HUES6 (cell line): ENCODE measurements around the gene PALLD.

Experiments
- H3K27ac ChIP-seq: 2 replicates; pipeline ENCODE4 v1.7.0; 2013; ENCODE audit warnings: low read depth, mild to moderate bottlenecking, low read length, inconsistent platforms
- H3K27me3 ChIP-seq: 2 replicates; pipeline ENCODE4 v1.6.1; 2013; ENCODE audit warnings: low read length; ENCODE audit not compliant: control insufficient read depth, insufficient read depth
- H3K36me3 ChIP-seq: 2 replicates; pipeline ENCODE4 v1.6.1; 2013; ENCODE audit warnings: low read length; ENCODE audit not compliant: control insufficient read depth, insufficient read depth
- H3K4me1 ChIP-seq: 2 replicates; pipeline ENCODE4 v1.6.1; 2013; ENCODE audit warnings: low read length; ENCODE audit not compliant: control insufficient read depth, insufficient read depth
- H3K4me3 ChIP-seq: 2 replicates; pipeline ENCODE4 v1.5.1; 2013; ENCODE audit warnings: low read depth, low read length
- H3K9ac ChIP-seq: one replicate; pipeline ENCODE4 v1.6.1; 2013; ENCODE audit warnings: mild to moderate bottlenecking, low read length
- H3K9me3 ChIP-seq: 2 replicates; pipeline ENCODE4 v1.6.1; 2013; ENCODE audit warnings: low read depth, low read length; ENCODE audit not compliant: control insufficient read depth, insufficient read depth

Gene PALLD

DNA sequence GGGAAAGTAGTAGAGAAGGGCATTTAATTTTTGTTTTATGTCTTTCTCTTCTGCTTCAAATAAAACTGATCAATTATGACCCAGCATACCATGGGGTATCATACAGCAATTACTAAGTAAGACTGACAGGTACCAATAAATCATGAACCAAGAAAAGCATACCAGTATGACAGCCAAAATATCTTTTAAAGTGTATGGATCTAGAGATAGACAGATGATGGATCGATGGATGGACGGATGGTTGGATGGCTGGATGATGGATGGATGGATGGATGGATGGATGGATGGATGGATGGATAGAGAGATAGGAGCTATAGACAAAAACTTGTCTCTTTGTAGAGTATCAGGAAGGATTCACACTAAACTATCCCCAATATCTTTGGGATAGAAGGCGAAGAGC lies 18.0 kb upstream of the PALLD start:
- H3K27ac ChIP-seq: no peak overlapping the region
- no peak overlapping the region for H3K4me3 ChIP-seq
- H3K4me1 ChIP-seq: no peaks in the 10 kb centered on the region
- H3K9me3 ChIP-seq: no peaks in the 10 kb centered on the region
- no peak overlapping the region for H3K9ac ChIP-seq
- H3K36me3 ChIP-seq: no peaks in the 10 kb centered on the region
- peaks cover 8% of the 10 kb centered on the region; the same call in 1 of the 2 replicates for H3K27me3 ChIP-seq

DNA sequence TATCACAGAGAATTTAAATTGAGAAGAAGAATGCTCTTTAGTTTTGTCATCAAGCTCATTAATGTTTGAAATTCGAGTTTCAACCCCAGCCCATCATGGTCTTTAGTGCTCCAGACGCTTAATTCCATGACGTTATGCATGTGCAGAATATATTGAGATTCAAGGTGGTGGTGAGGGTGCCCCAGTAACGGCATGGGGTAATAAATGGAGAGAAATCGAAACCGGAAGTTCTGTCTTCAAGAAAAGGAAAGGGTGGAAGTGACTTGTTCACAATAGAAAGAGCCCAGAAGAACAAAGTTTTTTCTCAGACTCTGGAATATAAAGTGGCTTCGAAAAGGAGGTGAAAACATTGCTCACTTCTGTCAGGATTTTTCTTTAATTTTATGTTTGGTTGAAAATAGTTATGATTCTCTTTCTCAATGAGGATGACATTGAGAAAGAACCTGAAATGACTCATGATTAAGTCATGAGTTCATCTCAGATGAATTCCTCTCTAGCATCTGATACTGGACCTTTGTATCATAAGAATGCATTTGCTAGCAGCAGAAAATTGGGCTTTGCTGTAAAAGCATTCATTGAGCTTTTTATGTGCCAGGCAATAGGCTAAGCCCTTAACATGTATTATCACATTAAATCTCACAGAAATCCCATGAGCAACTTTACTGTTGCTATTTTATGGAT lies 15.8 kb upstream of the PALLD start:
- Histone ChIP-seq H3K9ac (no peak overlapping the region), H3K4me3 (peak overlapping the region; percentile 80), H3K9me3 (no peaks in the 10 kb centered on the region), H3K36me3 (no peaks in the 10 kb centered on the region), H3K4me1 (no peaks in the 10 kb centered on the region), H3K27me3 (peaks cover 8% of the 10 kb centered on the region; the same call in 1 of the 2 replicates), H3K27ac (no peak overlapping the region)

DNA sequence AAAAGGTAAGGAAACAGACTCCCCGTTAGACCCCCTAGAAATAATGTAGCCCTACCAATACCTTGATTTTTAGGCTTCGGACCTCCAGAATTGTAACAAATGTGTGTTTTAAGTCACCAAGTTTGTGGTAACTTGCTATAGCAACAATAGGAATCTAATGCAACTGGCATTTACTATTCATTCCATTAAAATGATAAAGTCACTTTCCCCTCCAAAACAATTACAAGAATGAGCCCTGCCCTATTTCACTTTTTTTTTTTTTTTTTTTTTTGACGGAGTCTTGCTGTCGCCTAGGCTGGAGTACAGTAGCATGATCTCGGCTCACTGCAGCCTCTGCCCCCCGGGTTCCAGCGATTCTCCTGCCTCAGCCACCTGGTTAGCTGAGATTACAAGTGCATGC lies 13.0 kb upstream of the PALLD start:
- no peaks in the 10 kb centered on the region for H3K9me3 ChIP-seq
- H3K27me3 ChIP-seq: peaks cover 7% of the 10 kb centered on the region; the same call in 1 of the 2 replicates
- H3K9ac ChIP-seq: no peak overlapping the region
- no peaks in the 10 kb centered on the region for H3K36me3 ChIP-seq
- no peak overlapping the region for H3K27ac ChIP-seq
- H3K4me1 ChIP-seq: no peaks in the 10 kb centered on the region
- H3K4me3 ChIP-seq: no peak overlapping the region

DNA sequence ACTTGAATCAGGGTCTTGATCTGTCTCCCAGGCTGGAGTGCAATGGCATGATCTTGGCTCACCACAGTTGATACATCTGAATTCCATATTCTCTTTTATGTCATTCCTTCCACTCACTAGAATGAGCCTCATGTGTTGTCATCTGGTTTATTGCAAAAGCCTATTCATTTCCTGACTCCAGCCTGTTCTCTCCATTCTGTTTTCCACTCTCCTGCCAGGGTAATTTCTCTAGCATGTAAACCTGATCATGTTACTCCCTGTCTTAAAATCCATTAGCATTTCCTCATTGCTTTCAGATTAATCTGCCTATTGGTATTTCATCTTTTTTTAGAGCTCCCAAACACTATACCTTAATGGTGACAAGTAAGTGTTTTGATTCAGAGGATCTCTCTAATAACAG lies 12.2 kb upstream of the PALLD start:
- Histone ChIP-seq H3K36me3 (no peaks in the 10 kb centered on the region), H3K4me3 (no peak overlapping the region), H3K9ac (no peak overlapping the region), H3K4me1 (no peaks in the 10 kb centered on the region), H3K27me3 (peaks cover 5% of the 10 kb centered on the region; the same call in 1 of the 2 replicates), H3K9me3 (no peaks in the 10 kb centered on the region), H3K27ac (no peak overlapping the region)

DNA sequence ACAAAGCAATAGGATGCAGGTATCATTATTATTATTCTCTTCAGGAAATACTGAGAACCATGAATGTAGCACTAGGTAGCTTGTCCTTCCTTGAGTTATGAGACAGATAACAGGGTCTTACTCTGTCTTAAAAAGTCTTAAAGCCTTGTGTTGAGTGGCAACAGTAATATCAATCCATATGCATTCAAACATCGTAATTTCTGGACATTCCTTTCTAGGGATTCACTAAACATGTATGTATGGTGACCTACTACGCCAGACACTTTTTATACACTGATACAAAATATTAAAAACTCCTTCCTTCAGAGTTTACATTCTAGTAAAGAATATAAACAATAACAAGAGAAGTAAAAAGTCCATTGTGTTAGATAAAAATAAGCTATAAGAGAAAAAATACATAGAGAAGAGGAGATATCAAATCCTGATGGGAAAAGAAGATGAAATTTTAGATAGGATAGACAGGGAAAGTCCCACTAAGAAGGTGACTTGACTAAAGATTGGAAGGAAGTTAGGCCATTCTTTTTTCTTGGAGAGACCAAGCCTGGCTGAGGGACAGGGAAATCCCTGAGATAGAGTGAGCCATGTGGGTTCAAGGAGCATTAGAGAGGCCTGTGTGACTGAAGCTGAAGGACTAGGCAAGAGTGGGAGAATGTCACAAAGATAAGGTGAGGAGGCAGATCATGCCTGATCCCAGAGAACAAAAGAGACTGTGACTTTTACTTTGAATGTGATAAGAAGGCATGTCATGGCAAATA lies 11.5 kb upstream of the PALLD start:
- Histone ChIP-seq H3K36me3 (no peaks in the 10 kb centered on the region), H3K27ac (no peak overlapping the region), H3K9ac (no peak overlapping the region), H3K4me1 (no peaks in the 10 kb centered on the region), H3K9me3 (no peaks in the 10 kb centered on the region), H3K27me3 (no peaks in the 10 kb centered on the region), H3K4me3 (no peak overlapping the region)

DNA sequence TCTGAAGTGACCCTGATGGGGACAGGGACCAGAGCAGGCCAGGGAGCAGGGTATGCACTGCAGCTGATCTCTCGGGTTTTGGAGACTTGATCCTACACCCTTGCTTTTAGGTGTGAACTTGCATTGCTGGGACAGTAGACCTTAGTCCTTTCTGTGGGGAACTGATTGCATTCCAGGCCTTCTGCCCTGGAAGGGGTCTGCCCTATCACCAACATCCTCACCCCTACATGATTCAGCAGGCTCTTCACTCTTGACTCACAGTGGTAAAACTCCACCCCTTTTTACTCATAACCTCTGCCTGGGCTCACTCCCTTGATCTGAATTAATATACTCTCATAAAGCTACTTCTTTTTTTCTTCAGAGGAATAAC lies 10.0 kb upstream of the PALLD start:
- Histone ChIP-seq H3K4me3 (no peak overlapping the region), H3K36me3 (no peaks in the 10 kb centered on the region), H3K9me3 (no peaks in the 10 kb centered on the region), H3K9ac (no peak overlapping the region), H3K4me1 (no peaks in the 10 kb centered on the region), H3K27me3 (no peaks in the 10 kb centered on the region), H3K27ac (no peak overlapping the region)

DNA sequence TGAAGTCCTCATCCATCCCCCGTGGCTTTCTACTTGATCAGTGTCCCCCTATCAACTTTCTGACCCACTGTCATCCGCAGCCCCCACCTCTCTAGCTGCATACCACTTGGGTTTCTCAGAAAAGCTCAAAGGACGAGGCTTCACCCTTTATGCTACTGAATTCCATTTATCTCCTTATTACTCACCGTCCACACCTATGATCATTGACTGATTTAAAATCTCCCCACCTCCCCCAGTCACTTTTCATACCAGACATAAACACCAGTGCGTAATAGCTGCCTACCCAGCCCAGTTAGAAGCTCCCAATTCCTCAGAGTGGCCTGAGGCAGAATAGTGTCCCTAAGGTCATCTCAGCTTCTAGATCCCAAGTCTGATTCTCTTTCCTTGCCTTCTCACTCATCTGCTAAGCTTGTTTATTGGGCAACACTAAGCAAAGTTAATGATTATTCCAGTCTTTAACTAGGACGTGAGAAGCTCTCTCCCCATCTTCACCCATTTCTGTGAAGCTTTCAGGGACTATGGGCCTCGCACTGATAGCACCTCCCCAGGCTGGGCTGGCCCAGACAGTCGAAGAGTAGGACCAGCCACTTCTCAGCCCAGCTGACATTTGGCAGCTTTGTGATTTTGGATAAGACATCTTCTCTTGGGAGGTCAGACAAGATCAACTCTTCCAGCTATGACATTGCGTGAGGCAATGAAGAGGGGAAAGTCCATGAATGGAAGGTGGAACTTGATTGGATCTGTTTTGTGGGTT lies 9.4 kb upstream of the PALLD start:
- Histone ChIP-seq H3K36me3 (no peaks in the 10 kb centered on the region), H3K27me3 (no peaks in the 10 kb centered on the region), H3K9ac (no peak overlapping the region), H3K4me1 (no peaks in the 10 kb centered on the region), H3K9me3 (no peaks in the 10 kb centered on the region), H3K27ac (no peak overlapping the region), H3K4me3 (no peak overlapping the region)

DNA sequence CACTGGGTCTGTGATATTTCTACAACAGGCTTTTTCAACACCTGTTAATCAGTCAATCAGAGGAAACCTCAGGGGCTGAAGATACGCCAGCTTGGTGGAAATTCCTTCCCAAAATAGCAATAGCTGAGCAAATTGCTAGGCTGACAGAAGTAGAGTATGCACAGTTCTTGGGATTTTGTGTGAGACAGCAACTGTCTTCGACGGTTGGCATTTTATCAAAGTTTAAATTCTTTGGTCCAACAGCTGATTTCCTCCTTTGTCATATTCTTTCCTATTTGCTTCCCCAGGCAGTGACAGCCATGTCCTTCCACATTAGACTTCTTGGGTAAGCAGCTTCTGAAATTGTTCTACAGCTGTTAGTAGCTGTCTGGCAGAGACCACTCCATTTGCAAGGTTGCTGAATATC lies 8.0 kb upstream of the PALLD start:
- Histone ChIP-seq H3K9ac (no peak overlapping the region), H3K4me1 (no peaks in the 10 kb centered on the region), H3K27me3 (no peaks in the 10 kb centered on the region), H3K4me3 (no peak overlapping the region), H3K9me3 (no peaks in the 10 kb centered on the region), H3K36me3 (no peaks in the 10 kb centered on the region), H3K27ac (no peak overlapping the region)

DNA sequence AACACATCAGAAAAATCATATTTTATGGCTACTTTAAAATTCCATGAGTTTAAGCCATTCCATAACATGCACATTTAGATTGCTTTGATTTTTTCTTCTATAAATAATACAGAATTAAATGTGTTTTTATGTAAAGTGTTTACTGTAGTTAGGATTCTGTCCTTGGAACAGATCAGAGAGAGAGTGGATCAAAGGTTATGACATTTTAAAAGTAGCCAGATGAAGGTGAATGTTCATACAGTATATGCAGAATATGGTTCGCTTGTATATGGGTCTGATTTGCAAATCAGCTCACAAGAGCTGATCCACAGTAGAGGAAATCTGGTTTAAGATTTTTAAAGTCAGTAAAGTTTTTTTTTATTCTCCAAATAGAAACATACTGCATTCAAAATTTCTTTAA lies 7.2 kb upstream of the PALLD start:
- no peak overlapping the region for H3K4me3 ChIP-seq

DNA sequence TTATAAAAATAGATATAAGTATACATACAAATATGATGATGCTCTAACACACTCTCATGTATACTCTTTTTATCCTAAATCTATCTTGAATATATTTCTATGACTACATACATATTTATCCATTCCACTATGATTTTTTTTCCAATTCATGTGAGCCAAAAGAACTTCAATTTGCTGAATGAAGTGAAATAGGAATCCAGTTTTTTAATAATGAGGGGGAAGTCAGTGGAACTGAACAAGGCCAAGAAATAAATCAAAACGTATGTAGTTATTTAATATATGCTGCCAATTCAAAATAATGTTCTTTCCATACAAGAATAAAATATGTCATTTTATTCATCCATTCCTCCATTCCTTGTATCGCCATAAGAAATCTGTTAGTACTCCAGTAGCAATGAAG lies 6.1 kb upstream of the PALLD start:
- no peaks in the 10 kb centered on the region for H3K27me3 ChIP-seq
- no peaks in the 10 kb centered on the region for H3K36me3 ChIP-seq
- H3K4me1 ChIP-seq: no peaks in the 10 kb centered on the region
- no peaks in the 10 kb centered on the region for H3K9me3 ChIP-seq
- no peak overlapping the region for H3K27ac ChIP-seq
- no peak overlapping the region for H3K4me3 ChIP-seq
- no peak overlapping the region for H3K9ac ChIP-seq

More for the DNA sequence above, 7.2 kb upstream of the PALLD start:
- no peaks in the 10 kb centered on the region for H3K27me3 ChIP-seq
- no peaks in the 10 kb centered on the region for H3K9me3 ChIP-seq
- H3K9ac ChIP-seq: no peak overlapping the region
- no peaks in the 10 kb centered on the region for H3K4me1 ChIP-seq
- H3K27ac ChIP-seq: no peak overlapping the region
- no peaks in the 10 kb centered on the region for H3K36me3 ChIP-seq

DNA sequence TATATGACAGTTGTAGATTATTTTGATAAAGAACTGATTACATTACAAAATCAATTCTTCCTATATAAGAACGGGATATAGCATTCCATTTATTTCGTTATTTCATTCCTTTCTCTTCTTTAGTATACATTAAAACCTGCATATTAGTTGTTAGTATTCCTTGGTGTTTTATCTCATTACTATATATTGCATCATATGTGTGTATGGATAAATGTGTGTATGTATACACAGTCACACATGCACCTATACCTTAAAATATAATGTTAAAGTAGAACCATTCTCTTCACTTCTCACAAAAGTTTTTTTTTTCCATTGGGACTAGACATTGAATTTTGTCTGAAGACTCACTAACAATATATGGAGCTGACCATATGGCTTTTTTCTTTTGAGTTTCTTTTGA lies 5.3 kb upstream of the PALLD start:
- Histone ChIP-seq H3K27me3 (no peaks in the 10 kb centered on the region), H3K4me3 (no peak overlapping the region), H3K36me3 (no peaks in the 10 kb centered on the region), H3K9ac (no peak overlapping the region), H3K27ac (no peak overlapping the region), H3K9me3 (no peaks in the 10 kb centered on the region), H3K4me1 (no peaks in the 10 kb centered on the region)
